Right lung (tissue), 5 donors: ENCODE measurements around the gene SLC25A52. TPM values are rescaled to one million over a fixed set of nuclear protein-coding genes. Genes with fewer than 3 reads are reported as not detected.

Experiments used
- polyA plus RNA-seq, 5 donors: library from polyadenylated mRNA; unstranded; fragments of 120-200 nt; gene quantifications; one replicate each; pipeline versions ENCODE4 v1.2.1 to v1.2.3, GENCODE V29; 2013; ENCODE audit warnings: inconsistent platforms in 1 of 5, low replicate concordance in 1 of 5; ENCODE audit not compliant: insufficient read length in 5 of 5, insufficient read depth in 1 of 5

SLC25A52 gene
- polyA plus RNA-seq, 5 donors, result 0.19 to 0.35 (median 0.28) TPM; not detected in 1

Other genes starting within 250 kb of the SLC25A52 start
- 10 to 100 TPM in 1 of 5 donors, 1 to 10 TPM in 1, under 1 TPM in 2, not detected in 1; 0.30 to 12.0 (median 1.5) TPM for gene TTR, start 169.0 kb downstream of the SLC25A52 start, polyA plus RNA-seq
- 10 to 100 TPM; 14.7 to 21.3 (median 15.7) TPM for gene B4GALT6, start 76.3 kb downstream of the SLC25A52 start, polyA plus RNA-seq
- 10 to 100 TPM; 39.5 to 57.0 (median 52.4) TPM for gene TRAPPC8, start 182.2 kb upstream of the SLC25A52 start, polyA plus RNA-seq